Panc1 (cell line): Measurements from ENCODE around the gene REXO4. TPM values are rescaled to one million over a fixed set of nuclear protein-coding genes. Genes with fewer than 3 reads are reported as not detected.

ENCODE experiments used
- ATAC-seq: fragments of 200-7000 bp; cut with Tn5 transposase; 2 replicates; pipeline ENCODE4 v1.9.1; 2020; ENCODE audit warnings: mild to moderate bottlenecking, moderate library complexity
- BruUV-seq: library from RNA; stranded (reverse); fragments of 400-500 nt; replicated peaks from 2 replicates; lab custom pipeline; 2021; lab: Mats Ljungman, UMichigan
- CTCF ChIA-PET: fragments of 300-600 bp; sonication (Branson Sonifier 250); formaldehyde crosslinking; loops from one replicate; lab custom pipeline; 2022; ENCODE audit warnings: antibody characterized with exemption; lab: Charles Lee
- POLR2A ChIA-PET: fragments of 300-600 bp; sonication (Branson Sonifier 250); formaldehyde crosslinking; loops from one replicate; lab custom pipeline; 2022; ENCODE audit warnings: antibody characterized with exemption; lab: Charles Lee
- DNase-seq: peaks from one replicate; pipeline ENCODE4 v3.0.0-alpha.2; 2010; ENCODE audit warnings: low read depth, low spot score
- H3K27ac ChIP-seq: 2 replicates; pipeline ENCODE4 v1.5.1; 2011; ENCODE audit warnings: mild to moderate bottlenecking, low read length, inconsistent platforms
- H3K27me3 ChIP-seq: fragments of 200-500 bp; sonication (Bioruptor generic); 2 replicates; pipeline ENCODE4 v1.6.0; 2014; ENCODE audit warnings: low read length, inconsistent platforms; ENCODE audit not compliant: control insufficient read depth, insufficient read depth
- H3K36me3 ChIP-seq: fragments of 200-500 bp; sonication (Bioruptor generic); 2 replicates; pipeline ENCODE4 v1.5.1; 2014; ENCODE audit warnings: inconsistent platforms, mild to moderate bottlenecking, low read length, moderate library complexity; ENCODE audit not compliant: control insufficient read depth, insufficient read depth
- H3K4me1 ChIP-seq: 2 replicates; pipeline ENCODE4 v1.5.1; 2011; ENCODE audit warnings: inconsistent platforms, mild to moderate bottlenecking, low read length, moderate library complexity; ENCODE audit not compliant: control insufficient read depth, insufficient read depth
- H3K4me3 ChIP-seq, 2 experiments: 2 replicates each; pipeline ENCODE4 v1.5.1; 2011 to 2012; ENCODE audit warnings: low read depth in 2 of 2, low read length in 2 of 2, mild to moderate bottlenecking in 2 of 2, inconsistent platforms in 1 of 2, moderate library complexity in 1 of 2
- H3K9me3 ChIP-seq: fragments of 200-500 bp; sonication (Bioruptor generic); 2 replicates; pipeline ENCODE4 v1.5.1; 2014; ENCODE audit warnings: low read depth, mild to moderate bottlenecking, inconsistent platforms, low read length, moderate library complexity; ENCODE audit not compliant: control insufficient read depth, insufficient read depth
- POLR2AphosphoS5 ChIP-seq: IDR thresholded peaks from 2 replicates; pipeline ENCODE4 v1.6.1; 2012; ENCODE audit warnings: mild to moderate bottlenecking, low read depth, low read length, moderate library complexity
- SIN3A ChIP-seq: IDR thresholded peaks from 2 replicates; pipeline ENCODE4 v1.6.1; 2012; ENCODE audit warnings: low read depth, mild to moderate bottlenecking, low read length, moderate library complexity, borderline replicate concordance; ENCODE audit not compliant: insufficient read depth
- TCF7L2 ChIP-seq: IDR thresholded peaks from 2 replicates; pipeline ENCODE4 v1.6.1; 2011; ENCODE audit warnings: mild to moderate bottlenecking, low read depth, low read length, inconsistent platforms
- in situ Hi-C: cut with HindIII; loops from 2 replicates; pipeline ENCODE4 v1.10.0; 2016; ENCODE audit warnings: low sequenced_read_pairs, low pct_unique_long_range_greater_than_20kb
- intact Hi-C: fragments of 100-400 bp; cut with micrococcal nuclease; formaldehyde crosslinking; loops from one replicate; pipeline ENCODE4 v1.10.0; 2022; ENCODE audit not compliant: unreplicated experiment
- total RNA-seq: library from RNA; stranded (reverse); gene quantifications from one replicate; pipeline ENCODE4 v1.2.1, GENCODE V29; 2021; ENCODE audit not compliant: unreplicated experiment
- TF ChIP-seq, protein P1 (sequence below), 2 experiments: IDR thresholded peaks; 2 replicates each; pipeline ENCODE4 v1.6.1; 2011 to 2012; ENCODE audit warnings: low read depth in 2 of 2, control low read depth in 1 of 2, low read length in 1 of 2, mild to moderate bottlenecking in 1 of 2, moderate library complexity in 1 of 2; ENCODE audit not compliant: insufficient read depth in 1 of 2
- TF ChIP-seq, protein P2 (sequence below): fragments of 450-650 bp; IDR thresholded peaks from 2 replicates; pipeline ENCODE4 v1.5.1; 2017; ENCODE audit warnings: mild to moderate bottlenecking

Gene REXO4
- total RNA-seq, 1 experiment from 2014 or later = 19.9 TPM

DNA sequence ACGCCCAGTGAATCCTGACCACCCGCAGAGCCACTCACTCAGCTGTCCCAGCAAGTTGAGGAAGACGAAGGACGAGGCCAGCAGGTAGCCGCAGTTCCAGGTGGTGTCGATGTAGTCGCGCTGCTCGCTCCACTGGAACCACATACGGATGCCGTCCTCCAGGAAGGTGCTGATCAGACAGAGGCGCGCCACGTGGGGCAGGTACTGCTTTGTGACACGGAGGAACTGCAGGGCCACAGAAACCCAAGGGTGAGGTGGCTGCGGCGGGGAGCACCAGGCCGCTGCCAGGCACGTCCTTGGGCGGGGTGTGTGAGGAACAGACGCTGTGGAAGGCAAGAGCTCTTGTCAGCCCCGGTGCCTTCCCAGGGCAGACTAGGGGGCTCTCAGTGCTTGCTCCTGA lies 50.6 kb downstream of the REXO4 start:
- H3K4me1 ChIP-seq = peaks cover 13% of the 10 kb centered on the region
- POLR2A ChIA-PET = no interaction called here
- TF ChIP-seq SIN3A (no peak), POLR2AphosphoS5 (no peak), TCF7L2 (no peak)
- TF ChIP-seq, protein P1, sequence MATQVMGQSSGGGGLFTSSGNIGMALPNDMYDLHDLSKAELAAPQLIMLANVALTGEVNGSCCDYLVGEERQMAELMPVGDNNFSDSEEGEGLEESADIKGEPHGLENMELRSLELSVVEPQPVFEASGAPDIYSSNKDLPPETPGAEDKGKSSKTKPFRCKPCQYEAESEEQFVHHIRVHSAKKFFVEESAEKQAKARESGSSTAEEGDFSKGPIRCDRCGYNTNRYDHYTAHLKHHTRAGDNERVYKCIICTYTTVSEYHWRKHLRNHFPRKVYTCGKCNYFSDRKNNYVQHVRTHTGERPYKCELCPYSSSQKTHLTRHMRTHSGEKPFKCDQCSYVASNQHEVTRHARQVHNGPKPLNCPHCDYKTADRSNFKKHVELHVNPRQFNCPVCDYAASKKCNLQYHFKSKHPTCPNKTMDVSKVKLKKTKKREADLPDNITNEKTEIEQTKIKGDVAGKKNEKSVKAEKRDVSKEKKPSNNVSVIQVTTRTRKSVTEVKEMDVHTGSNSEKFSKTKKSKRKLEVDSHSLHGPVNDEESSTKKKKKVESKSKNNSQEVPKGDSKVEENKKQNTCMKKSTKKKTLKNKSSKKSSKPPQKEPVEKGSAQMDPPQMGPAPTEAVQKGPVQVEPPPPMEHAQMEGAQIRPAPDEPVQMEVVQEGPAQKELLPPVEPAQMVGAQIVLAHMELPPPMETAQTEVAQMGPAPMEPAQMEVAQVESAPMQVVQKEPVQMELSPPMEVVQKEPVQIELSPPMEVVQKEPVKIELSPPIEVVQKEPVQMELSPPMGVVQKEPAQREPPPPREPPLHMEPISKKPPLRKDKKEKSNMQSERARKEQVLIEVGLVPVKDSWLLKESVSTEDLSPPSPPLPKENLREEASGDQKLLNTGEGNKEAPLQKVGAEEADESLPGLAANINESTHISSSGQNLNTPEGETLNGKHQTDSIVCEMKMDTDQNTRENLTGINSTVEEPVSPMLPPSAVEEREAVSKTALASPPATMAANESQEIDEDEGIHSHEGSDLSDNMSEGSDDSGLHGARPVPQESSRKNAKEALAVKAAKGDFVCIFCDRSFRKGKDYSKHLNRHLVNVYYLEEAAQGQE (IDR thresholded peaks at IDR 0.05; ENCODE audit: insufficient read depth in 1 of 2, low read depth in 2 of 2, low read length in 1 of 2) = no peak
- TF ChIP-seq, protein P2, sequence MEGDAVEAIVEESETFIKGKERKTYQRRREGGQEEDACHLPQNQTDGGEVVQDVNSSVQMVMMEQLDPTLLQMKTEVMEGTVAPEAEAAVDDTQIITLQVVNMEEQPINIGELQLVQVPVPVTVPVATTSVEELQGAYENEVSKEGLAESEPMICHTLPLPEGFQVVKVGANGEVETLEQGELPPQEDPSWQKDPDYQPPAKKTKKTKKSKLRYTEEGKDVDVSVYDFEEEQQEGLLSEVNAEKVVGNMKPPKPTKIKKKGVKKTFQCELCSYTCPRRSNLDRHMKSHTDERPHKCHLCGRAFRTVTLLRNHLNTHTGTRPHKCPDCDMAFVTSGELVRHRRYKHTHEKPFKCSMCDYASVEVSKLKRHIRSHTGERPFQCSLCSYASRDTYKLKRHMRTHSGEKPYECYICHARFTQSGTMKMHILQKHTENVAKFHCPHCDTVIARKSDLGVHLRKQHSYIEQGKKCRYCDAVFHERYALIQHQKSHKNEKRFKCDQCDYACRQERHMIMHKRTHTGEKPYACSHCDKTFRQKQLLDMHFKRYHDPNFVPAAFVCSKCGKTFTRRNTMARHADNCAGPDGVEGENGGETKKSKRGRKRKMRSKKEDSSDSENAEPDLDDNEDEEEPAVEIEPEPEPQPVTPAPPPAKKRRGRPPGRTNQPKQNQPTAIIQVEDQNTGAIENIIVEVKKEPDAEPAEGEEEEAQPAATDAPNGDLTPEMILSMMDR = no peak
- H3K27me3 ChIP-seq = no peaks in the 10 kb centered on the region
- H3K9me3 ChIP-seq = no peaks in the 10 kb centered on the region
- in situ Hi-C loops = no loop called here
- BruUV-seq = no TSS peak
- CTCF ChIA-PET = no interaction called here
- intact Hi-C loops = no loop called here
- DNase-seq = no peak
- no peak overlapping the region for H3K27ac ChIP-seq
- ATAC-seq = no peak
- H3K36me3 ChIP-seq = peaks cover 6% of the 10 kb centered on the region; the same call in 1 of the 2 replicates
- H3K4me3 ChIP-seq = no peak overlapping the region

DNA sequence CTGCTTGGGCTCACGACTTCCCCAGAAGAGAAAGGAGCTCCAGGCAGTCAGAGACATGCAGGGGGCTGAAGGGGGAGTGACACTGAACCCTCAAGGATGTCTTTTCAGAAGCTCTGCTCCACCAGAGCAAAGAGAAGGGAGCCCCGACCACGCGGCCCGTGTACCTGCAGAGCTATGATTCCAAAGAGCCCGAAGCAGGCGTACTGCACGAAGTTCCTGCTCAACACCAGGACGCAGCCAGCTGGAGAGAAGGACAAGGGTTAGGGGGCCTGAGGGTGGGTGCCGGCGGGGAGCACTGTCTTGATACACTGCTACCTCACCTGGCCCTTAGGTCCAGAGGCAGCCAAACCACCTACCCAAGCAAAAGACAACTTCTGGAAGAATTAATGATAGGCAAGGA lies 51.4 kb downstream of the REXO4 start:
- POLR2A ChIA-PET = no interaction called here
- H3K4me1 ChIP-seq = peaks cover 13% of the 10 kb centered on the region
- in situ Hi-C loops (no loop called here), intact Hi-C loops (no loop called here)
- H3K9me3 ChIP-seq = no peaks in the 10 kb centered on the region
- H3K27ac ChIP-seq = no peak overlapping the region
- TF ChIP-seq SIN3A (no peak), POLR2AphosphoS5 (no peak), TCF7L2 (no peak)
- TF ChIP-seq, protein P2 = no peak
- TF ChIP-seq, protein P1 (IDR thresholded peaks at IDR 0.05; ENCODE audit: insufficient read depth in 1 of 2, low read depth in 2 of 2, low read length in 1 of 2) = no peak
- no peak for ATAC-seq
- no TSS peak for BruUV-seq
- no peaks in the 10 kb centered on the region for H3K27me3 ChIP-seq
- H3K4me3 ChIP-seq = no peak overlapping the region
- no peak for DNase-seq
- peaks cover 6% of the 10 kb centered on the region; the same call in 1 of the 2 replicates for H3K36me3 ChIP-seq
- CTCF ChIA-PET = no interaction called here
